HEK293 (cell line): ENCODE measurements around the gene OCA2.

ENCODE experiments used
- CTCF ChIA-PET: fragments of 350-600 bp; formaldehyde crosslinking; extraction: SDS; loops from one replicate; lab custom pipeline; 2021; ENCODE audit warnings: antibody characterized with exemption; lab: Yijun Ruan, JAX
- POLR2A ChIA-PET: fragments of 300-600 bp; formaldehyde crosslinking; extraction: SDS; loops from one replicate; lab custom pipeline; 2020; ENCODE audit warnings: antibody characterized with exemption, inconsistent platforms; lab: Yijun Ruan, JAX
- H3K27ac ChIP-seq: fragments of 200-500 bp; sonication (Bioruptor generic); 2 replicates; pipeline ENCODE4 v1.5.1; 2014; ENCODE audit warnings: low read depth, low read length, control low read depth, inconsistent platforms; ENCODE audit errors: extremely low read depth
- H3K36me3 ChIP-seq, 2 experiments: fragments of 200-500 bp in 1 of 2; sonication (Bioruptor generic) in 1 of 2; 1 replicate in 1 of 2; 2 replicates in 1 of 2; pipeline ENCODE4 v1.5.1; 2014 to 2017; ENCODE audit warnings: inconsistent platforms in 2 of 2, low read length in 2 of 2; ENCODE audit not compliant: control insufficient read depth in 2 of 2, insufficient read depth in 1 of 2
- H3K4me1 ChIP-seq: fragments of 200-500 bp; sonication (Bioruptor generic); 2 replicates; pipeline ENCODE4 v1.5.1; 2014; ENCODE audit warnings: mild to moderate bottlenecking, low read length, inconsistent platforms; ENCODE audit not compliant: control insufficient read depth, insufficient read depth
- H3K4me3 ChIP-seq: 2 replicates; pipeline ENCODE4 v1.5.1; 2011; ENCODE audit warnings: low read depth, mild to moderate bottlenecking, control low read depth, low read length, moderate library complexity
- H3K9me3 ChIP-seq: fragments of 200-500 bp; sonication (Bioruptor generic); 2 replicates; pipeline ENCODE4 v1.5.1; 2014; ENCODE audit warnings: low read depth, low read length, inconsistent platforms; ENCODE audit not compliant: control insufficient read depth, insufficient read depth
- HOXA7 ChIP-seq: sonication (generic); formaldehyde crosslinking; IDR thresholded peaks from 2 replicates; pipeline ENCODE4 v1.8.1; 2022; ENCODE audit warnings: missing genetic modification reagents, borderline replicate concordance
- ZBTB17 ChIP-seq: fragments of 450-650 bp; formaldehyde crosslinking; IDR thresholded peaks from 2 replicates; pipeline ENCODE4 v1.5.1; 2016; ENCODE audit warnings: missing biosample characterization, missing genetic modification characterization
- ZBTB8A ChIP-seq: fragments of 450-650 bp; formaldehyde crosslinking; IDR thresholded peaks from 2 replicates; pipeline ENCODE4 v1.5.1; 2016; ENCODE audit warnings: missing biosample characterization, missing genetic modification characterization
- ZEB2 ChIP-seq: fragments of 450-650 bp; formaldehyde crosslinking; IDR thresholded peaks from 2 replicates; pipeline ENCODE4 v1.5.1; 2016; ENCODE audit warnings: missing biosample characterization, missing genetic modification characterization
- ZFP3 ChIP-seq: fragments of 450-650 bp; formaldehyde crosslinking; IDR thresholded peaks from 2 replicates; pipeline ENCODE4 v1.5.1; 2016; ENCODE audit warnings: low read depth, missing biosample characterization, missing genetic modification characterization
- ZNF221 ChIP-seq: fragments of 450-650 bp; formaldehyde crosslinking; IDR thresholded peaks from 2 replicates; pipeline ENCODE4 v1.5.1; 2017; ENCODE audit warnings: missing biosample characterization, missing genetic modification characterization, borderline replicate concordance
- ZNF23 ChIP-seq: fragments of 450-650 bp; formaldehyde crosslinking; IDR thresholded peaks from 2 replicates; pipeline ENCODE4 v1.5.1; 2016; ENCODE audit warnings: missing biosample characterization, missing genetic modification characterization, borderline replicate concordance
- ZNF513 ChIP-seq: fragments of 450-650 bp; IDR thresholded peaks from 2 replicates; pipeline ENCODE4 v1.5.1; 2018; ENCODE audit warnings: missing biosample characterization, missing genetic modification characterization
- ZNF626 ChIP-seq: fragments of 450-650 bp; sonication (Bioruptor Pico); formaldehyde crosslinking; IDR thresholded peaks from 2 replicates; pipeline ENCODE4 v1.5.1; 2018; ENCODE audit warnings: missing biosample characterization, missing genetic modification characterization, inconsistent platforms
- ZNF704 ChIP-seq: fragments of 450-650 bp; formaldehyde crosslinking; IDR thresholded peaks from 2 replicates; pipeline ENCODE4 v1.5.1; 2016; ENCODE audit warnings: missing biosample characterization, missing genetic modification characterization
- ZNF707 ChIP-seq: fragments of 450-650 bp; formaldehyde crosslinking; IDR thresholded peaks from 2 replicates; pipeline ENCODE4 v1.5.1; 2016; ENCODE audit warnings: missing biosample characterization, missing genetic modification characterization
- ZNF830 ChIP-seq: fragments of 450-650 bp; IDR thresholded peaks from 2 replicates; pipeline ENCODE4 v1.5.0; 2018; ENCODE audit warnings: missing biosample characterization, missing genetic modification characterization, low read depth, mild to moderate bottlenecking, moderate library complexity
- ZNF843 ChIP-seq: fragments of 450-650 bp; formaldehyde crosslinking; IDR thresholded peaks from 2 replicates; pipeline ENCODE4 v1.5.1; 2016; ENCODE audit warnings: missing biosample characterization, missing genetic modification characterization
- ZSCAN30 ChIP-seq: fragments of 450-650 bp; IDR thresholded peaks from 2 replicates; pipeline ENCODE4 v1.5.1; 2018; ENCODE audit warnings: missing biosample characterization, mild to moderate bottlenecking, missing genetic modification characterization, moderate library complexity
- TF ChIP-seq, protein P1 (sequence below): fragments of 450-650 bp; formaldehyde crosslinking; IDR thresholded peaks from 2 replicates; pipeline ENCODE4 v1.5.1; 2016; ENCODE audit warnings: missing biosample characterization, missing genetic modification characterization, borderline replicate concordance

The OCA2 gene

DNA sequence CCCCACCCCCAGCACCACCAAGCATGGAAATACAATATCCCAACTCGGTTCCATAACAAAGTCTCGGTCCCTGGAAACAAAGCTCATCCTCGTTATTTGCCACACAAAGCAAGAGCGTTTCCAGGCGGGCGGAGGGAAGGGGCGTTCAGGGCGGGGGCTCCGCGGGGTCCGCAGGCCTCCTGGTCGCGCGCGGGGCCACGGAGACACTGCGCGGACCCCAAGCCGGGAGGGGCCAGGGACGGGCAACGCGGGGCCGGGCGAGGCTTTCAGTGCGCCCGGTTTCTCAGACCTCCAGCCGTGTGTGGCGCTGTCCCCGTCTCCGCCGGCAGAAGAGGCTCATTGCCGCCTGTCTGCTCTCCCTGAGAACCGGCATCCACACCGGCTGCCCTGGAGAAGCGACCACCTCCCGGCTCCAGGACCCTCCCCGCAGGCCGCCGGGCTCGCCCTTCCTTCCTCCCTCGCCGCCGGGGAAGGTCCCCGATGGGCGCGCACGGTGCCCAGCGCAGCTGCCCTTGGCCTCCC is 329.0 kb downstream of the OCA2 start (continued):
- TF ChIP-seq, protein P1, sequence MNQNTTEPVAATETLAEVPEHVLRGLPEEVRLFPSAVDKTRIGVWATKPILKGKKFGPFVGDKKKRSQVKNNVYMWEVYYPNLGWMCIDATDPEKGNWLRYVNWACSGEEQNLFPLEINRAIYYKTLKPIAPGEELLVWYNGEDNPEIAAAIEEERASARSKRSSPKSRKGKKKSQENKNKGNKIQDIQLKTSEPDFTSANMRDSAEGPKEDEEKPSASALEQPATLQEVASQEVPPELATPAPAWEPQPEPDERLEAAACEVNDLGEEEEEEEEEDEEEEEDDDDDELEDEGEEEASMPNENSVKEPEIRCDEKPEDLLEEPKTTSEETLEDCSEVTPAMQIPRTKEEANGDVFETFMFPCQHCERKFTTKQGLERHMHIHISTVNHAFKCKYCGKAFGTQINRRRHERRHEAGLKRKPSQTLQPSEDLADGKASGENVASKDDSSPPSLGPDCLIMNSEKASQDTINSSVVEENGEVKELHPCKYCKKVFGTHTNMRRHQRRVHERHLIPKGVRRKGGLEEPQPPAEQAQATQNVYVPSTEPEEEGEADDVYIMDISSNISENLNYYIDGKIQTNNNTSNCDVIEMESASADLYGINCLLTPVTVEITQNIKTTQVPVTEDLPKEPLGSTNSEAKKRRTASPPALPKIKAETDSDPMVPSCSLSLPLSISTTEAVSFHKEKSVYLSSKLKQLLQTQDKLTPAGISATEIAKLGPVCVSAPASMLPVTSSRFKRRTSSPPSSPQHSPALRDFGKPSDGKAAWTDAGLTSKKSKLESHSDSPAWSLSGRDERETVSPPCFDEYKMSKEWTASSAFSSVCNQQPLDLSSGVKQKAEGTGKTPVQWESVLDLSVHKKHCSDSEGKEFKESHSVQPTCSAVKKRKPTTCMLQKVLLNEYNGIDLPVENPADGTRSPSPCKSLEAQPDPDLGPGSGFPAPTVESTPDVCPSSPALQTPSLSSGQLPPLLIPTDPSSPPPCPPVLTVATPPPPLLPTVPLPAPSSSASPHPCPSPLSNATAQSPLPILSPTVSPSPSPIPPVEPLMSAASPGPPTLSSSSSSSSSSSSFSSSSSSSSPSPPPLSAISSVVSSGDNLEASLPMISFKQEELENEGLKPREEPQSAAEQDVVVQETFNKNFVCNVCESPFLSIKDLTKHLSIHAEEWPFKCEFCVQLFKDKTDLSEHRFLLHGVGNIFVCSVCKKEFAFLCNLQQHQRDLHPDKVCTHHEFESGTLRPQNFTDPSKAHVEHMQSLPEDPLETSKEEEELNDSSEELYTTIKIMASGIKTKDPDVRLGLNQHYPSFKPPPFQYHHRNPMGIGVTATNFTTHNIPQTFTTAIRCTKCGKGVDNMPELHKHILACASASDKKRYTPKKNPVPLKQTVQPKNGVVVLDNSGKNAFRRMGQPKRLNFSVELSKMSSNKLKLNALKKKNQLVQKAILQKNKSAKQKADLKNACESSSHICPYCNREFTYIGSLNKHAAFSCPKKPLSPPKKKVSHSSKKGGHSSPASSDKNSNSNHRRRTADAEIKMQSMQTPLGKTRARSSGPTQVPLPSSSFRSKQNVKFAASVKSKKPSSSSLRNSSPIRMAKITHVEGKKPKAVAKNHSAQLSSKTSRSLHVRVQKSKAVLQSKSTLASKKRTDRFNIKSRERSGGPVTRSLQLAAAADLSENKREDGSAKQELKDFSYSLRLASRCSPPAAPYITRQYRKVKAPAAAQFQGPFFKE (tag by site-specific recombination) = no peak
- TF ChIP-seq ZNF221 (tag by site-specific recombination) = no peak

GRCh38 chr15:27769652-27770051 is 329.5 kb downstream of the OCA2 start:
- ChIA-PET POLR2A (no interaction called here), CTCF (no interaction called here)
- H3K4me3 ChIP-seq = no peak overlapping the region
- no peaks in the 10 kb centered on the region for H3K9me3 ChIP-seq
- no peak for TF ChIP-seq ZNF626 (tag by site-specific recombination)
- no peak for TF ChIP-seq ZNF707 (tag by site-specific recombination)
- TF ChIP-seq ZNF23 (tag by site-specific recombination) = no peak
- no peak for TF ChIP-seq ZBTB17 (tag by site-specific recombination)
- TF ChIP-seq ZFP3 (tag by site-specific recombination) = no peak
- no peaks in the 10 kb centered on the region for H3K36me3 ChIP-seq
- no peak overlapping the region for H3K27ac ChIP-seq
- no peaks in the 10 kb centered on the region for H3K4me1 ChIP-seq

GRCh38 chr15:27768732-27769475 is 330.2 kb downstream of the OCA2 start:
- no peaks in the 10 kb centered on the region for H3K36me3 ChIP-seq
- no peak overlapping the region for H3K4me3 ChIP-seq
- H3K9me3 ChIP-seq = no peaks in the 10 kb centered on the region
- H3K27ac ChIP-seq = no peak overlapping the region
- H3K4me1 ChIP-seq = no peaks in the 10 kb centered on the region
- ChIA-PET CTCF (no interaction called here), POLR2A (no interaction called here)
- TF ChIP-seq ZSCAN30 (tag by site-specific recombination) = no peak
- no peak for TF ChIP-seq ZEB2 (tag by site-specific recombination)
- no peak for TF ChIP-seq ZNF830 (tag by site-specific recombination)
- TF ChIP-seq ZNF513 (tag by site-specific recombination) = no peak
- TF ChIP-seq HOXA7 (CRISPR knock-in tag) = no peak
- TF ChIP-seq ZNF704 (tag by site-specific recombination) = no peak
- no peak for TF ChIP-seq ZBTB8A
- TF ChIP-seq, protein P1 (tag by site-specific recombination) = no peak
- no peak for TF ChIP-seq ZNF843 (tag by site-specific recombination)
